IPS DF 19.7 (cell line): Measurements from ENCODE around the gene C9orf50.
A peak's percentile ranks its signal among the peaks of the same experiment; 100 is the strongest.
"Not testable (repeated sequence)": the region's sequence is repeated elsewhere in the genome, so short reads cannot be mapped to it uniquely, and the experiment has no call there.

ENCODE experiments used
- DNase-seq: peaks from one replicate; pipeline ENCODE4 v3.0.0-alpha.2; 2013; ENCODE audit warnings: low read depth, low spot score

The C9orf50 gene

DNA sequence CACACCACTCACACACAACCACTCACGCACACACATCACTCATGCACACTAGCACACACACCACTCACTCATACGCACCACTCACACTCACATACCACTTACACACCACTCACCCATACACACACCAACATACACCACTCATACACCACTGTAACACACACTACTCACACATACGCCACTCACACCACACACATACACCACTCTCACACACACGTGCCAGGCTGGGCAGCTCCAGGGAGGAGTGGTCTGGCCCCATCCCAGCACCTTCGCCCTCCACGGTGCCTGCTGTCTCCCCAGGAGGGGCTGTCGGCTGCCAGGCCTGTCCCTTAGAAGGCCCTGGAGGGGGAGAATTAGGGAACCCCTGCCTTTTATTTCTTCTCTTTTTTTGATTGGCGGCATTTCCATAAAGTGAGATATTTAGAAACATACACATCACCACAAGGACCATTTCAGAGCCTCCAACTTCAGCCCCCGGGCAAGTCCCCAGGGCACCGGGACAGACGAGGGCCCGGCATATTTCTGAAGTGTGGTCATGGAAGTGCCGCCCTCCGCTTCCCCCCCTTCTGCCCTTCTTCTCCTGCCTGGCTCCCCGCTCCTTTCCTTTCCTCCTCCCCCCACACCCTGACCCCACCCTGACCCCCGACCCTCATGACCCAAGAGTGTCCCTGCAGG lies 27.3 kb upstream of the C9orf50 start:
- DNase-seq, result no peak

DNA sequence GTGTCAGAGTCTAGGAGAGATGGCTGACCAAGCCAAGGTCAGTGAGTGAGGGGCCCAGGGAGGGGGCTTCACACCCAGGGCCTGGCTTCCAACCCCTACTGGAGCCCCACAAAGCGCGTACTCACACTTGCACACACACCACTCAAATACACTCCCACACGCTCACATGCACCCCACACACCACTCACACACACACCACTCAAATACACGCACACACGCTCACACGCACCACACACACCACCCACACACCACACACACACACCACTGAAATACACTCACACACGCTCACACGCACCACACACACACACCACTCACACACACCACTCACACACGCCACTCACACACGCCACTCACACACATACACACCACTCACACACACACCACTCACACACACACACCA lies 26.7 kb upstream of the C9orf50 start:
- DNase-seq, result no peak

DNA sequence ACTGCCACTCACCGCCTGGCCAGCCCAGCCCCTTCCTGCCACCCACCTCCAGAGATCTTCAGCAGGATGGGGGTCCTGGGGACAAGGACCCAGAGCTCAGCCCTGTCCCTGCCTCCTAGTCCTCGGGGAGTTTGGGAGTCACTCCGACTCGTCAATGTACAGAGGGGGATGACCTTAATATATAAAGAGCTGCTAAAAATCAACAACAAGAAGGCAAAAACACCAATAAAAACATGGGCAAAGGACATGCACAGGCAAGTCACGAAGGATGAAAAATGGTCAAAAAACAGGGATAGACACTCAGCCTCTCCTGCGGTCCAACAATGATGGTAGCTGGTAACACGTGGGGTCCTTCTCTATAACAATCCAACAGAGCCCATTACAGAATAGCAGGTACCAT lies 25.8 kb upstream of the C9orf50 start:
- DNase-seq, result no peak

DNA sequence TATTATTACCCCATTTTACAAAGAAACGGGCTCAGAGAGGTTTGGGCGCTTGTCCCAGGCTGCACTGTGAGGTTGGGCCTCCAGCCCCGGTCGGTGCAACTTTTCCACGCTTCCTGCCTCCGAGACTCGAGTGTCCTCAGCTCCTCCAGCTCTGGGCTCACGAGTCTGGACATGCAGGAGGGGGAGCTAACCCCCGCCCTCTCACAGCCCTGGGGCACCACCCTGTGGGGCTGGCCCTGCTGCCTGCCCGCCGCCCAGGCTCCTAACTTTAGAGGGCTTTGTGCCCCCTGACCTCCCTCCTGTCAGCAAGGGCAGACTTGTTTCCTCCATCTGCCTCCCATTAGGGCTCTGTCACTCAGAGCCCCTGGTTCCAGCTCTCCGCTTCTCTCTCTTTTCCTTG lies 25.4 kb upstream of the C9orf50 start:
- DNase-seq, result no peak

DNA sequence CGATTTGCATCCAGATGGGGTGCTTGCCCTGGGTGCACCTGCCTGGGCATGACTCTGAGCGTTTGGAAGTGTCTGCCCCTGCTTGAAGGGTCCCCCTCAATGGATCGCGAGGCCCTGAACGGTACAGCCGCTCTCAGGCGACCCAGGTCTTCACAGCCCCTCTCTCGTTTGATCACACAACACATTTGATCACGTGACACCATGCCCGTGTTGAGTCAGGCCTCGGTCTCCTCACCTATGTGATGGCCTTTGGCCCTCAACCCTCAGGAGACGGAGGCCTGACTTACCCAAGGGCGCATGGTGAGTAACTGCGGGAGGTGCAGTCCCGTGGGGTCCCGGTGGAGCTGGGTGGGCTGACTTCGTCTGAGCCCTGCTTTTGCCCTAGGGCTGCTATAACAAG lies 24.0 kb upstream of the C9orf50 start:
- no peak for DNase-seq

DNA sequence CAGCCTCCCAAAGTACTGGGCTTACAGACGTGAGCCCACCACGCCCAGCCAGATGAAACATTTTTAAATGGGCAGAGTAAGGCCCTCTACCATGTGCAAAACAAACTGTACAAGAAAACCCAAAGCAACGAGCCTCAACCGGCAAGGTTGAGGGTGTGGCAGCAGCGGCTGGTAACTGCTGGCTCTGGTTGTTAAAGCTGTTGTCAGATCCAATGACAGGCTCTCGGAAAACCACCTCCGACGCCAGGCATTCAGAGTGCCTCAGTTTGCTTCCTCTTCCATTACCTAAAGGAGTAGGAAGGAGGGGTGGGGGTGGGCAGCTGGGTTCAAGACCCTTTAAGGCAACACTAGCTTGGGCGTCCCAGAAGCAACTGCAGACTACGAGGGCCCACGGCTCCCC lies 23.5 kb upstream of the C9orf50 start:
- DNase-seq, result no peak

DNA sequence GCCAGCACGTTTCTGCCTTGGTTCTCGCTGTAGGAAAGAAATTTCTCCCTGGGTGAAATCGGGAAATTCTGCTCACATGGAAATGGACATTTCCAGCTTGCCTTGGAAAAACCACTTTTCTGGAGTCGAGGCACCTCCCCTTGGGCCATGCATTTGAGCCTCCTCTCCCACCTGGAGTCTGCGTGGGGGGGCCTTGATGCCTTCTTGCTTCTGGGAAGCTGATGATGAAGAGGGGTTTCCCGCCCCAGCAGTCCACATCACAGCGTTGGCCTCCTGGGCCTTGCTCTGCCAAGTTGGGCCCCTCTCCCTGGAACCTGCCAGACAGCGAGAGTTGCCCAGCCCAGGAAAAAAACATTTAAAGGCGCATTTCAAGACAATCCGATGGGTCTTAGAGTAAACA lies 22.8 kb upstream of the C9orf50 start:
- no peak for DNase-seq

DNA sequence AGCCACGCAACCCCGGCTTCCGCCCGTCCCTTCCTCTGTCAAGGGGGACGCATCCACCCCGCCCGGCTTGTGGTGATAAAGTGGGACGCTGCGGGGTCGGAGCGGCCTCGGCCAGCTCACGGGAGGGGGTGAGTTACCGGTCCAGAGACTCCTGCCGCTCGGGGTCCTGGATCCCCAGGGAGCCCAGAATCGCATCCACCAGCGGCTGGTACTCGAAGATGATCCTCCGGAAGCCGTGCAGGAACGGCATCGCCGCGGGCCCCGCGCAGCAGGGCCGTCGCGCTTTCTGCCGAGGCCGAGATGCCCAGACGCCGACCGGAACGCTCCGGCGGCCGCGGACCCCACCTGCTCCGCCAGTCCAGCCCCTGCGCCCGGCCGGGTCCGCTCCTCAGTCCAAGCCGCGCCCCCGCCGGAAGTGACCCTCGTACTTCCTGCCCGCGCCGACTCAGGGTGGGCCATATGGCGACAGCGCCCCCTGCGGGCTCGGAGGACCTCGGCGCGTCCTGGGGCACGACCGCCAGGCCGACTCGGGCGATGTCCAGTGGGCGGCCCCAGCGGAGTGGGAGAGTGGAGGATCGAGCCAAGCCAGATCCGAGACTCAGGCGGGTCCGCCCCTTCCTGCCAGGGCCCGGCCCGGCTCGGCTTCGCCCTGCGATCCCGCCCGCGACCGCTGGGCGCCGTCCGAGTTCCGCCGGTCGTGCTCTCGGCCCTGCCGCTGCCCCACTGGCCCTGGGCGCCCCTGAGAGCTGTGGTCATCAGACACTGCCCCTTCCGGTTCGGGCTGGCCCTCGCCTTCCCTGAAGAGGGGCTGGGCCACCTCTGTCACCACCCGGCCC lies 21.1 kb upstream of the C9orf50 start, which contains the start of gene ASB6:
Gene ASB6, minus strand, starts transcription at position 402 of the 836 bp plus-strand sequence. Its CDS starts 152 bp downstream, at position 250.
- DNase-seq, result peak; percentile 78

DNA sequence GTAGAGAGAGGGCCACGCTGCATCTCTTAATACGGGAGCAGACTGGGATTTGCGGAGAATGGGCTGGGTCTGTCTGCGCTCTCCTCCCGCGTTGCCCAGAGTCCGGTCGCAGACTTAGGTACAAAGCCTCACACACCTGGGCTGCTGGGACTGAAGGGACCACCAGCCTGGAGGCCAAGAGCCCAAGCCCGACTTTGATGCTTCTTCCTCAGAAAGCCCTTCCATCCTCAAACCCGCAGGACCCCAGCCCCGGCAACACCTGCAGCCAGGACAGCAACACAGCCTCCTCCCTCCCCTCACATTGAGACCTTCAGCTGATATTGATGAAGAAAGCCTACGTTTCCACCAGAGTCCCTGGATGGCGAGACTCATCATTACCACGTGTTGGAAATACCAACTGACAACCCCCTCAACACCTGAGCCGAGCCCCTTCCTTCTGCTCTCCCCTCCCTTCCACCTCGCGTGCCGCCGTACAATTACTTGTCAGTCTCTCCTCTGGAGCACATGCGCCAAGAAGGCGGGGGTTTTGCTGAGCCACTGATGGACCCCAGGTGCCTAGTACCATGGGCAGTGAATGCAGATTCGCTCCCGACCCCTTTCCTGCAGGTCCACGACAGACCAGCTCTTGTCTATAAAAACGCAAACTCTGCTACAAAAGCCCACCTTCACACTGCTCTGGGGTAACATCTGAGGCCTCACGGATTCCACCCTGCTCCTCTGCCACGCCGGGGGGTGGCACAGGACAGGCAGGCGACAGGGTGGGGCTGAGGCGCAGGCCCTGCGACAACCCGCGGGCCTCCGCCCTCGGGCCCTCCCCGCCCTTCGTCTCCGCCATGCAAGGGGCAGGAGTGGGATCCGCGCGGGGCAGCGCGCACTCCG lies 20.2 kb upstream of the C9orf50 start:
- DNase-seq, result no peak

DNA sequence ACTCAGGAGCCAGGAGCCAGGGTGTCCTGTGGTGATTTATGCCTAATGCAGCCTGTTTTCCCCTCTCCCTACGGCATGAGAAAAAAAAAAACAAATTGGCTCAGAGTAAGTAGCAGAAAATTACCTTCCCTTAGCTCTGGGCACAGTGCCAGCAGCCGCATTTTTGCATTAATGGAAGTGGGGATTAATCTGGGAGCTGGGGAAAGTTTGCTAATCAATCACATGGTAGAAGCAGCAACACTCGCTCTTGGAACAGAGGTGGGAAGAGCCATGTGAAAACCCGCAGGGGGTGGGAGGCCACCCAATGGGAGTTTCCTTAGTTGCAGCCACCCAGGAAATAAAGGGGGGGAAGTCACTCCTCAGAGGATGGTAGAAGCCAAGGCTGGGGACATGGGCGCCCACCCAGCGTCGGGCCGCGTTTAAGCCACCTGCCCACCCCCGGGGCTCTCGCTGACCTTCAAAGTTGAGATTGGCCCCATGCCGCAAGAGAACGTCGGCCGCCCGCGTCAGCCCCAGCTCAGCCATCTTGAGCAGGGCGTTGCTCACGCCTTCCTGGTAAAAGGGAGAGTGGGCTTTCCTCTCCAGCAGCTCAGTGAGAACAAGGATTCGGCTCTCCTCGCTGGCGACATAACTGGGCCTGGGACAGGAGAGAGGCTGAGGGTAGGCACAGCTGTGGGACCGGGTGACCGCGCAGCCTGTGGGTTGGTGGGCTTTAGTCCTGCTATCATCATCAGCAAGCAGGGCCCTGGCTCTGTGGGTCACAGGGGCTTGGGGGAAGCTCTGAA lies 19.4 kb upstream of the C9orf50 start:
- DNase-seq, result no peak

DNA sequence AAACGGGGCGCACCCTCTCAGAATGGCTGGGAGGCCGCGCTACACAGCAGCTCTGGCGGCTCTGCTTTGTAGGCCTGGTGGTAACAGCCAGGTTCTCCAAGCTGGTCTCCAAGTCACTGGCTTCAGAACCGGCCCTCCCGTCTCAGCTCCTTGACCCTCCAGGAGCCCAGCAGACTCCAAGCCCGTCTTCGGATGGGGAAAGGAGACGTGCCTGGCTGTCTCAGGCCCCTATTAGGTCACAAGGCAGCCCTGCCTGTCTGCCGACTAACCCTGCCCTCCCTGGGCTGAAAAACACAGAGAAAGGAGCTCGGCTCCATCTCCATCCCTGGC lies 18.8 kb upstream of the C9orf50 start:
- DNase-seq, result no peak

DNA sequence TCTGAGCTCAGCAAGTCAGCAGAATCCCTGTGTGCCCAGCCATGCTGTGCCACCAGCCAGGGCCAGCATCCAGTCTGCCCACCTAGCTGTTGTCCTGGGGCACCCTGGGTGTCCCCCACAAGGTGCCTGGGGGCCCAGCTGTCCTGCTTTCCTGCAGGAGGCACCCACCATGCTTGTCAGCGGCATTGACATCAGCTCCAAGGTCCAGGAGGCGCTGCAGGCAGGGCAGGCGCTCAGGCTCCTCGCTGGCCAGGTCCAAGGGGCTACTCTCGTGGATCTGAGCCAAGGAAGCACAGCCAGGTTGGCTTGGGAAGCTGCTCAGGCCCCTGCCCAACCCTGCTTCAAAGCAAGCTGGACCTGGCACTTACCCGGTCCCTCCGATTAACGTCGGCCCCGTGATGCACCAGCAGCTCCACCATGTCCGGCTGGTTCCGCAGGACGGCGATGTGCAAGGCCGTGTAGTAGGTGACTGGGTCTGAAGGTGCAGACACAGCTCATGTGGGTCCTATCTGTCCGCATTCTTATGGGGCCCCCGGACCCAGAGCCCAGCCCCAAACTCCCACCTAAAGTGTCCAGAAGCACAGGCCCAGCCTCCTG lies 18.2 kb upstream of the C9orf50 start:
- no peak for DNase-seq

DNA sequence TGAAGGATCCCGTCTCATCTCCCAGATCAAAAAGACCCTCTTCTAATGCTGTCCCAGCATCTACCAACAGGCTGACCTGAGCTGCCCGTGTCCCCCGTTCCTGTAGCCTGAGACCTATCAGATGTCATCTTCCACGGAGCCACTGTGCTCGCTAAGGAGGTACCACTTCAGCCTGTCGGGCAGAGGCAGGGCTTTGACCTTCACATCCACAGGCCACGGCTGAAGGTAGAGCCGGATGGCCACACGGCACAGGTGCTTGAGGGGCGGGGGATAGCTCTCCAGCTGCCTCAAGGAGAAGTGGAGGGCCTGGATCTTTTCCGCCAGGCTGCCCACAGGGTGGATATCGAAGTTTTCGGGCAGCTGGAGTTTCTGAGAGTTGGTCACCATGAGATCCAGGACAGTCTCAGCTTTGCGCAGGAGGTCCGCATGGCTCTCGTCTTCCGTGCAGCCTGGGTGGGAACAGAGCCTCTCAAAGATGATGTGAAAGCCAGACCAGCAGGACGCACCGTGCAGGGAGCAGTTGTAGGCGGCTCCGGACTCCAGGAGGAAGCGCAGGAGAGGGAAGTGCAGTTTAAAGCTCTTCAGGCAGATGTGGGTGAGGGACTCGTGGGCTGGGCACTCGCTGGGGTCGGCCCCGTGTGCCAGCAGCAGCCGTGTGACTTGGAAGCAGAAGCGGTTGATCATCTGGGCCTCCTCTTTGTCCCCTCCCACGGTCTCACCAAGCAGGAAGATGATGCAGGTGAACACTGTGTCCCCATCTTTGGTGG lies 17.0 kb upstream of the C9orf50 start:
- no peak for DNase-seq

DNA sequence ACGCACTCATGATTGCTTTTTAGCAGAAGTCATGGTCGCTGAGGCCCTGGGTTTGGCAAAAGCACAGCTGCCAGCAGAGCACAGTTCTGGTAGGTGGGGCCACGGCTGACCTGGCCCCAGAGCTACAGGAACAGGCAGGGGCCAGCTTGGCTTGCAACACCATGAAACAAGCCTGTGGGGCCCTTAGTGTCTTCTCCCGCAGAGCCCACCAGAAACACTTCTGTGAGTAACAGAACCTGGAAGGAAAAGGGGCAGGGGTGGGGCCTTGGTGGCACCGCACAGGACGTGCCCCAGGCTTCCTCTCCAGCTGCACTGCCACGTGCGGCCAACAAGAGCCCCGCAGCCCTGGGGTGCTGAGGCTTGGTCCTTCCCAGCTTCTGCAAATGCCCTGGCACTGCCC lies 16.2 kb upstream of the C9orf50 start:
- no peak for DNase-seq

DNA sequence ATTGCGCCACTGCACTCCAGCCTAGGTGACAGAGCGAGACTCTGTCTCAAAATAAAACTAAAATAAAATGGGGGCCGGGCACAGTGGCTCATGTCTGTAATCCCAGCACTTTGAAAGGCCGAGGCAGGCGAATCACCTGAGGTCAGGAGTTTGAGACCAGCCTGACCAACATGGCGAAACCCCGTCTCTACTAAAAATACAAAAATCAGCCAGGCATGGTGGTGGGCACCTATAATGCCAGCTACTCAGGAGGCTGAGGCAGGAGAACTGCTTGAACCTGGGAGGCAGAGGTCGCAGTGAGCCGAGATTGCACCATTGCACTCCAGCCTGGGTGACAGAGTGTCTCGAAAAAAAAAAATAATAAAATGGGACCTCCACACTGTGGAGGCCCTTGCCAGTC lies 15.4 kb upstream of the C9orf50 start:
- not testable (repeated sequence) for DNase-seq

DNA sequence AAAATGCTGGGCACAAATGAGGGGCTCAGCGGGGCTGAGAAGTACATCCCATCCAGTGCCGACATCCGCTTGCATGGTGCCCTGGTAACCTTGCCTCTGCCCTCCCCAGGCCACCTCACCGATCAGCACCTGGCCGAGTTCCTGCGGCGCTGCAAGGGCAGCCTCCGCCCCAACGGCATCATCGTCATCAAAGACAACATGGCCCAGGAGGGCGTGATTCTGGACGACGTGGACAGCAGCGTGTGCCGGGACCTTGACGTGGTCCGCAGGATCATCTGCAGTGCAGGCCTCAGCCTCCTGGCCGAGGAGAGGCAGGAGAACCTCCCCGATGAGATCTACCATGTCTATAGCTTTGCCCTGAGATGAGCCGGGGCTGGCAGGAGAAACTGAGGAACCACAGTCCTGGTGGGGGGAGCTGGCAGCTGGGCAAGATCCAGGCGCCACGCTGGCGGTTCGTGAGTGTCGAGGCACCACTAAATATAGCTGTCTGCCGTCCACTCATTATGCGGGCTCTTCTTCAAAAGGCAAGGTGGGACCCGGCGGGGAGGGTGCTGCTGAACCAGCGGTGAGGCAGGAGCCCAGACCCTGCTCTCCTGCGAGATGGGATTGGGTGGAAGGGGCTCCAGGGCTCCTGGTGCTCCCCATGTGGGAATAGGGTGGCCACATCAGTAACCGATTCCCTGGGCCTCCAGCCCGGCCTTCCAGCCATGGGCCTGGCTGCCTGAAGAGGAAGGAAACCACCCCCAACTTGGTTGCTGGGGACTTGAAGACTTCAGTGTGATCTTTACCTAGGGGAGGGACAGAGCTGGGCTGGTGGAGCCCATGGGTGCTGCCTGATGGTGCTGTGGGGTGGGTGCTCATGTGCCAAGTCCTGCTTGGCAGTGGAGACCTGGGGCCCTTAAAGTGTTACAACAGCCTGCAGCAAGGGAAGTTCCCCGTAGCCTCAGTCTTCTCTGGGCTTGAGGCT lies 14.5 kb upstream of the C9orf50 start:
- no peak for DNase-seq

DNA sequence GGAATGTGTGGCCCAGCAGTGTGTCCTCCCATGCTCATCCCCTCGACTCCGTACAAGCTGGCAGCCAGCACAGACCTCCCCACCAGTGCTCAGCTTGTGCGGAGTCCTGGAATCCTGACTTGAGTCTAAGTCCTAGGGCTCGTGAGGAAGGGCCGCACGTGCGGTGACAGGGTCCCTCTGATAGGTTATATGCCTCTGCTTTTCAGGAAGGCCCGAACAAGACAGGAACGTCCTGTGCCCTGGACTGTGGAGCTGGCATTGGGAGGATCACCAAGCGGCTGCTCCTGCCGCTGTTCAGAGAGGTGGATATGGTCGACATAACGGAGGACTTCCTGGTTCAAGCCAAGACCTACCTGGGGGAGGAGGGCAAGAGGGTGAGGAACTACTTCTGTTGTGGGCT lies 12.9 kb upstream of the C9orf50 start:
- DNase-seq, result no peak

DNA sequence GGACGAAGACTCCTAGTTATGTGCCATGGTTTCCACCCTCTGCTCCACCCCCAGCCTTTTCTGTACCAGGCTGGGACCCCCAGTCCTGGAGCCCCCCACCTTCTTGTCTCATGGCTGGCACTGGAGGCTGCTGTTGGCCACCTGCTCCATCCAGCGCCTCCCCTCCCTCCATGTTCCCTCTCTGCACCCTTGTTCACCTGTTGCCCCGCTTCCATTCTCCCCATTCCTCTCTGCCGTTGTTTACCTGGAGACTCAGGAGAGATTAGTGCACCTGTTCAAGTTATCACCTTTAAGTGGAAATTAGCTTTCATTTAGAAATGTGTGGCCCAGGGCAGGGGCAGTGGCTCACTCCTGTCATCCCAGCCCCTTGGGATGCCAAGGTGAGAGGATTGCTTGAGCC lies 12.3 kb upstream of the C9orf50 start:
- no peak for DNase-seq

DNA sequence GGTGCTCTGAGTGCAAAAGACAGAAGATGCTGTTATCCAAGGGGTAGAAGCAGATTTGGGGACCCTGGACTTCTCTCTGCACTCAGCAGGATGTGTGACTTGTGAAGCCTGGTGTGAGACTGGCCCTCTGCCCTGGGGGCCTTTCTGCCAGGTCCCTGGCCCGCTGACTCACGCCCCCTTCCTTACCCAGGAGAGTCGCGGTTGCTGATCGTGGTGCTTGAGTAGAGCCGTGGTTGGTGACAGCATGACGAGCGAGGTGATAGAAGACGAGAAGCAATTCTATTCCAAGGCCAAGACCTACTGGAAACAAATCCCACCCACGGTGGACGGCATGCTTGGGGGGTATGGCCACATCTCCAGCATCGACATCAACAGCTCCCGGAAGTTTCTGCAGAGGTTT lies 11.6 kb upstream of the C9orf50 start:
- DNase-seq, result no peak
